ENCODE data around the gene CASP7.
"Not testable (repeated sequence)": the region's sequence is repeated elsewhere in the genome, so short reads cannot be mapped to it uniquely, and the experiment has no call there.

The CASP7 gene

DNA sequence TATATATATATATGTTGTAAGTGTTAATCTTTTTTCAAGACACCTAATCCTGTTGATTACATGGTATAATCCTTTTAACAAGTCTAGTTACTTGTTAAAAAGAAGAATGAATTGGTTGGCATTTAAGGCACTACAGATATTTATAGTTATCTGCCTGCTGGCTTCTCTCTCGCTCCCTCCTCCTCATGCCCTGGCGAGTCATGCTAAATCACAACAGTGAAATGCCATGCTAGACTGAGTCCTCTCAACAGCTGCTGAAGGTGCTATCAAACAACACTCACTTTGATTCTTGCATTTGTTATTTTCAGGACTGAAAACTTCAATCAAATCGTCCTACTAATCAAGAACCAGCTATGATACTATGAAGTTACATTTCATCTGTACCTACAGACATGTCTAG, 31.2 kb upstream of the CASP7 start:
- H3K27ac ChIP-seq, result no peak overlapping the region
- H4K20me1 ChIP-seq, result no peaks in the 10 kb centered on the region
- H3K36me3 ChIP-seq, result no peaks in the 10 kb centered on the region

DNA sequence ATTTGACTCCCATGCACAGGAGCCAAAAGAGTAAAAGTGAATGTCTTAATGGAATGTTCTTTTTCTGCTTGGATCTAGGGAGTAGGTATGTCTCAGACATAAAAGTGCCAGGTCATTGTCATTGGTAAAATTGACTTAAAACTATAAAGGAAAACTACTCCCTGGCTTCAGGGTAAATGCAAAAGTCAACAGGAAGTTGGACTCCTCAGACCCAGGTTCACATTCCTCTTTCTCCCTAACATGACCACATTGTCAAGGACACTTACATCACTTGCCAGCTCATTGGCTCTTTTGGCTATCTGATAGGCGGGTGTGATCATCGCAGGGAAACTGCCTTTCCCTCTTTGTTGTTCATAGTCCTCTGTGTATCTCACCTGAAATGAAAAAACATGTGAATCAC, 29.5 kb upstream of the CASP7 start:
- Histone ChIP-seq H3K27me3 (no peaks in the 10 kb centered on the region), H3K36me3 (no peaks in the 10 kb centered on the region), H3K4me1 (no peaks in the 10 kb centered on the region), H3K4me3 (no peak overlapping the region), H4K20me1 (no peaks in the 10 kb centered on the region), H3K9me3 (no peaks in the 10 kb centered on the region), H3K9ac (no peak overlapping the region), H3K27ac (no peak overlapping the region), H3K4me2 (no peak overlapping the region)
- no peak for TF ChIP-seq Cebpa-rat (IDR thresholded peaks at IDR 0.05)

More for the DNA sequence above, 31.2 kb upstream of the CASP7 start:
- no peaks in the 10 kb centered on the region for H3K4me1 ChIP-seq
- TF ChIP-seq Cebpa-rat (IDR thresholded peaks at IDR 0.05), result no peak
- no peak overlapping the region for H3K4me3 ChIP-seq
- H3K27me3 ChIP-seq, result no peaks in the 10 kb centered on the region
- H3K4me2 ChIP-seq, result no peak overlapping the region
- no peak overlapping the region for H3K9ac ChIP-seq
- no peaks in the 10 kb centered on the region for H3K9me3 ChIP-seq

GRCh38 chr10:113651021-113651420, 28.7 kb upstream of the CASP7 start:
- no peak for TF ChIP-seq Cebpa-rat (IDR thresholded peaks at IDR 0.05)

GRCh38 chr10:113651898-113652297, 27.8 kb upstream of the CASP7 start:
- no peak for TF ChIP-seq Cebpa-rat (IDR thresholded peaks at IDR 0.05)

More at GRCh38 chr10:113651021-113651420, 28.7 kb upstream of the CASP7 start:
- Histone ChIP-seq H3K4me1 (no peaks in the 10 kb centered on the region), H3K36me3 (no peaks in the 10 kb centered on the region), H3K9ac (no peak overlapping the region), H4K20me1 (no peaks in the 10 kb centered on the region), H3K4me3 (no peak overlapping the region), H3K27ac (no peak overlapping the region), H3K9me3 (no peaks in the 10 kb centered on the region), H3K4me2 (no peak overlapping the region), H3K27me3 (no peaks in the 10 kb centered on the region)

DNA sequence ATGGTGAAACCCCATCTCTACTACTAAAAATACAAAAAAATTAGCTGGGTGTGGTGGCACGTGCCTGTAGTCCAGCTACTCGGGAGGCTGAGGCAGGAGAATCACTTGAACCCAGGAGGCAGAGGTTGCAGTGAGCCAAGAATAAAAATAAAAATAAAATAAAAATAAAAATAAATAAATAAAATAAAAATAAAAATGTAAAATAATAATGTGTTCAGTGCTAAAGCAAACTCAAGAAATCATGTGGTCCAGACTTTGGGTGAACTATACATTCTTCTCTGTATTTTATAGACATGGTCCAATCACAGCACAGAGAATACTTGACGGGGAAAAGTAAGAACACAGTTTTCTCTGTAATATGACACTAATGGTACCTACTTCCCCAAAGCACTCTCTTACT, 27.3 kb upstream of the CASP7 start:
- not testable (repeated sequence) for H4K20me1 ChIP-seq, H3K9me3 ChIP-seq, H3K4me3 ChIP-seq, H3K9ac ChIP-seq, H3K36me3 ChIP-seq, H3K27me3 ChIP-seq, H3K4me1 ChIP-seq, H3K27ac ChIP-seq, H3K4me2 ChIP-seq

More at GRCh38 chr10:113651898-113652297, 27.8 kb upstream of the CASP7 start:
- H4K20me1 ChIP-seq, result no peaks in the 10 kb centered on the region
- H3K9me3 ChIP-seq, result no peaks in the 10 kb centered on the region
- H3K27me3 ChIP-seq, result no peaks in the 10 kb centered on the region
- no peak overlapping the region for H3K27ac ChIP-seq
- H3K4me3 ChIP-seq, result no peak overlapping the region
- H3K4me1 ChIP-seq, result no peaks in the 10 kb centered on the region
- no peak overlapping the region for H3K9ac ChIP-seq
- no peaks in the 10 kb centered on the region for H3K36me3 ChIP-seq
- H3K4me2 ChIP-seq, result no peak overlapping the region

- Histone ChIP-seq H3K4me3 (no peak overlapping the region), H3K27me3 (no peaks in the 10 kb centered on the region), H4K20me1 (no peaks in the 10 kb centered on the region), H3K9ac (no peak overlapping the region), H3K4me2 (no peak overlapping the region), H3K4me1 (no peaks in the 10 kb centered on the region), H3K36me3 (no peaks in the 10 kb centered on the region), H3K27ac (no peak overlapping the region), H3K9me3 (no peaks in the 10 kb centered on the region)
- TF ChIP-seq Cebpa-rat (IDR thresholded peaks at IDR 0.05), result no peak
These were observed 22.8 kb upstream of the CASP7 start for GRCh38 chr10:113656896-113657295.

DNA sequence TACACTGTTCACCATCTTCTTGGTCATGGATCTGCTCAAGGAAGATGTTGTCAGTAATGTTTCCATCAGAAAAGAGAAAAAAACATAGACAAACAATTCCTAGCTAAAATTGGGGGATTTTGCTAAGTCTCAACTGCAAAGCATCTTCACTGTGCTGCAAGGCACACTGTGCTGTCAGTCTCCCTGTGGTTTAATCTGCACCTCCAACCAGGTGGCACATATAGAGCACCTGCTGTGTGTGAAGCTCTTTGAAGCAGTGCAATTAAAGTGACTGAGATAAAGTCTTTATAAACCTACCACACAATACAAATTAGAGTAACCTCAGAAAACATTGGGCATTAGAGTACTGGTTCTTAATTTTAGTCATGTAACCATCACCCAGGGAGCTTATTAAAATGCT, 22.2 kb upstream of the CASP7 start:
- Histone ChIP-seq H3K27me3 (no peaks in the 10 kb centered on the region), H3K4me2 (no peak overlapping the region), H3K9ac (no peak overlapping the region), H4K20me1 (no peaks in the 10 kb centered on the region), H3K9me3 (no peaks in the 10 kb centered on the region), H3K27ac (no peak overlapping the region), H3K4me3 (no peak overlapping the region), H3K36me3 (no peaks in the 10 kb centered on the region), H3K4me1 (no peaks in the 10 kb centered on the region)
- TF ChIP-seq Cebpa-rat (IDR thresholded peaks at IDR 0.05), result no peak

DNA sequence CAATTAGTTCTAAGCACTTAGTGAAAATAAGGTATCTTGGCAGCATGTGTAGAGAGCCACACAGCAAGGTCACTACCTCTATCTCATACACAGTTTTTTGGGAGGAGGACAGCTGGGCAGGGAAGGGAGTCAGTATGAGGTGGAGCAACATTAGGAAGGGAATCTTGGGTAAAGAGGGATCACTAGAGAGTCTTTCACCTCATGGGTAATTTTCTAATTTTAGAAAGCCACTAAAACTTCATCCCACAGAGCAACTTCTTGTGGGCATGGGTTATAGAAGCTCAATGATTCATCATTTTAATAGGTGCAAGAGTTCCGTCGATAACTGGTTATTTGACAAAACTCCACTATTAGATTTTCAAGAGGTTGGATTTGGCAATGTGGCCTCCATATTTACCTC, 18.4 kb upstream of the CASP7 start:
- Histone ChIP-seq H3K4me2 (no peak overlapping the region), H3K4me1 (no peaks in the 10 kb centered on the region), H3K4me3 (no peak overlapping the region), H3K9me3 (no peaks in the 10 kb centered on the region), H3K36me3 (no peaks in the 10 kb centered on the region), H3K27ac (no peak overlapping the region), H3K9ac (no peak overlapping the region), H4K20me1 (no peaks in the 10 kb centered on the region), H3K27me3 (no peaks in the 10 kb centered on the region)
- TF ChIP-seq Cebpa-rat (IDR thresholded peaks at IDR 0.05), result no peak

GRCh38 chr10:113663142-113663541, 16.6 kb upstream of the CASP7 start:
- no peak overlapping the region for H3K9ac ChIP-seq
- no peaks in the 10 kb centered on the region; the same call in 1 of the 2 replicates for H3K4me1 ChIP-seq
- H3K27me3 ChIP-seq, result no peaks in the 10 kb centered on the region
- H3K27ac ChIP-seq, result no peak overlapping the region
- H3K9me3 ChIP-seq, result no peaks in the 10 kb centered on the region
- no peak overlapping the region for H3K4me3 ChIP-seq
- H4K20me1 ChIP-seq, result no peaks in the 10 kb centered on the region
- H3K4me2 ChIP-seq, result no peak overlapping the region
- H3K36me3 ChIP-seq, result no peaks in the 10 kb centered on the region
- no peak for TF ChIP-seq Cebpa-rat (IDR thresholded peaks at IDR 0.05)

DNA sequence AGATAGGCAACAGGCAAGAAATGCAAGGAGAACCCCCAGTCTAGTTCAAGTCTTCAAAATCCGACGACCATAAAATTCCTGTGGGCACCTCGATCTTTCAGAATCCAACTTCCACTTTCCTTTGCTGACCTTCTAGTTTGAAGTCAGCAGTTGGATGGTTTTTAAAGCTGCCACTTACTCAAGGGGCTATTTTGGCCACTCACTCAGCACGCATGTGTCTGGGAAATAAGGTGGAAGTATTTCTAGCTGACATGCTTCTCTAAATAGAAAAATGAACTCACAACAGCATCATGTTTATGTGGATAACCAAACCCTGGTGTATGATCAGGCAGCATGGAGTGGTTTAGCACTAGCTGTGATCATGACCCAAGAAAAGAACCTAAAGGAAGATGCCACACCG, 15.8 kb upstream of the CASP7 start, which contains the start of gene NRAP:
TSS of gene NRAP (minus strand) at position 134 of the 400 bp plus-strand sequence. CDS start 159 bp downstream, outside the sequence.
- Histone ChIP-seq H3K4me3 (no peak within 1 kb of the TSS), H3K27me3 (no peaks in the 10 kb centered on the region), H3K27ac (no peak within 1 kb of the TSS), H3K9me3 (no peaks in the 10 kb centered on the region), H4K20me1 (no peaks in the 10 kb centered on the region), H3K4me2 (no peak within 1 kb of the TSS), H3K9ac (no peak within 1 kb of the TSS), H3K36me3 (no peaks in the 10 kb centered on the region), H3K4me1 (no peaks in the 10 kb centered on the region; the same call in 1 of the 2 replicates)
- no peak for TF ChIP-seq Cebpa-rat (IDR thresholded peaks at IDR 0.05)

GRCh38 chr10:113665352-113665751, 14.4 kb upstream of the CASP7 start:
- Histone ChIP-seq H3K27me3 (no peaks in the 10 kb centered on the region), H3K9ac (no peak overlapping the region), H3K4me1 (no peaks in the 10 kb centered on the region; the same call in 1 of the 2 replicates), H3K27ac (no peak overlapping the region), H3K9me3 (peaks cover 4% of the 10 kb centered on the region), H3K4me3 (no peak overlapping the region), H3K4me2 (no peak overlapping the region), H4K20me1 (no peaks in the 10 kb centered on the region), H3K36me3 (no peaks in the 10 kb centered on the region)
- no peak for TF ChIP-seq Cebpa-rat (IDR thresholded peaks at IDR 0.05)

Measured in BLaER1 (cell line).